HG03060 (cell line): ENCODE measurements around the gene CHST1.

Experiments used
- ATAC-seq: cut with Tn5 transposase; IDR thresholded peaks from one replicate; pipeline ENCODE4 v1.9.1; 2021; ENCODE audit warnings: low read depth, moderate number of reproducible peaks; ENCODE audit not compliant: unreplicated experiment

CHST1 gene

DNA sequence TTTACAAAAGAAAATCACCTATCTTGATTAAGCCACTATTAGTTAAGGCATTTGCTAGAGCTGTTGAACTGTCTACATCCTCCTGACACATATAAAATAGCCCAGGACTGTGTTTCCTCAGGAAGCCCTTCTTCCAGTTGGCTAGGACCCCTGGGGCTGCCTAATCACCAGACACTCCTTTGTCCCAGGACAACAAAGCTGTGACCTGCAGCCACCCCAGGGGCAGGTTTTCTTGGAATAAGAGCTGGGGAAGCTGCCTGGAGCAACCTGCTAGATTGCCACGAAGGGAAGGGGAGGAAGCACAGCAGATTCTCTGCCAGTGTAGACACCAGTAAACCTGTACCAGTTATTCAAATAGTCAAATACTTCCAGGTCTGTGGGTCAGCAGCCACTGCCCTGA is 17.6 kb downstream of the CHST1 start:
- no peak for ATAC-seq

- no peak for ATAC-seq
Observed at GRCh38 chr11:45647329-45647728, 18.1 kb downstream of the CHST1 start.

DNA sequence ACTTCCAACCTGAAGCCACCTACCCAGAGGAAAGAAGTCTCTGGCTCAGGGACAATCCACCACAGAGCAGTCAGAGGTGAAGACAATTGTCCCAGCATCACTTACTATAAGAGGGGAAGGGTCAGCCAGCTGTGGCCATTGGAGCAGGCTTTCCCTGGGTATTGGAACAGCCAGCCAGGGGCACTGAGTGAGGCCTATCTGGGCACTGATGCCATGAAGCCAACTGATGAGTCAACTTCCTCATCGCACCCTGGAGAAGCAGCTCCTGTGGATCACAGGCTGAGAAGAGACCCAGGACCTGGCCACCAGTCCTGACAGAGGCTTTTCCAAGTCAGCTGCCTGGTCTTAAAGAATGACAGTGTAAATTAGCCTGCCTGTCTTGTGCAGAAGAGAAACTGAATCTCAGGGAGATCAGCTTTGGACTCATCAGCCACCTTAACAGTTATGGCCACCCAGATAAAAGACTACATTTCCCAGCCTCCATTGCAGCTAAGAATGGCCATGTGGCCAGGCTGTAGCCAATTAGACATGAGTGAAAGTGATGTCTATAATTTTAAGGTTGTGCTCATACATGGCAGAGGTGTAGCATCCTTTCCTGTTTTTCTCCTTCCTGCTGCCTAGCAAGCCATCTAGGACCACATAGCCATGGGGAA is 19.0 kb downstream of the CHST1 start:
- ATAC-seq = no peak

DNA sequence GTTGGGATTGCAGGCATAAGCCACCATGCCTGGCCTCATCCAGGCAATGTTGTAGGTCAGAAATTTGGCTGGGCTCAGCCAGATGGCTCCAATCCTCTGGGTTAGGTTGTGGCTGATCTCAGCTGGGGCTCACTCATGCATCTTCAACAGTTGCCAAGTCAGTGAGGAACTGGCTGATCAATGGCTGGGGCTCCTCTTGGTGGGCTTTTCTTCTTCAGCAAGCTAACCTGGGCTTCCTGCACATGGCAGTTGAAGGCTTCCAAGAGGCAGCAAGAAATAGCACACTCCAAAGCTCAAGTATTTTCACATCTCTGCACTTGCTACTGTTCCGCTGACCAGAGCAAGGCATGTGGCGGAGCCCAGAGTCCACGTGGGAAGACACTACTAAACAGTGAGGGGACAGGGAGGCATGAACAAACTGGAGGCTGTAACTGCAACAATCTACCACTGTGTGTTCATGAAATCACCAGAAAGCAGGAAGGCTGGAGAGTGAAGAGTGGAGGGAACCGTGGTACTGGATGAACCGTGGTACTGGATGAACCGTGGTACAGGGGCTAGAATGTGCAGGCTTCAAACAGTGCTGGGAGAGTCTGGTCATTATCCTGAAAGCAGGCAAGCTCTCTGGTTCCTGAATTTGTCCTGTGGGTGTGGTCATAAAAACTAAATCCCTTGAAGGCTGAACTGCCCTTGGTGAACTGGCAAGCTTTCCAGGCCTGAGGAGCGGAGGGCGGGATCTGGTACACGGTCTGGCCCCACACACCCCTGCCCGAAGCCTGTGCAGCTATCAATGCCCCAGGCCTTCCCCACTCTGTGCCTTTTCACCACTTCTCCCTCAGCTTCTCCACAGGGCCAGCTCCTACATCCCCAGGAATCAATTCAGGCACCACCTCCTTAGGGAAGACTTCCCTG is 20.2 kb downstream of the CHST1 start:
- no peak for ATAC-seq

- no peak for ATAC-seq
Observed at GRCh38 chr11:45643598-45644260, 21.7 kb downstream of the CHST1 start.

DNA sequence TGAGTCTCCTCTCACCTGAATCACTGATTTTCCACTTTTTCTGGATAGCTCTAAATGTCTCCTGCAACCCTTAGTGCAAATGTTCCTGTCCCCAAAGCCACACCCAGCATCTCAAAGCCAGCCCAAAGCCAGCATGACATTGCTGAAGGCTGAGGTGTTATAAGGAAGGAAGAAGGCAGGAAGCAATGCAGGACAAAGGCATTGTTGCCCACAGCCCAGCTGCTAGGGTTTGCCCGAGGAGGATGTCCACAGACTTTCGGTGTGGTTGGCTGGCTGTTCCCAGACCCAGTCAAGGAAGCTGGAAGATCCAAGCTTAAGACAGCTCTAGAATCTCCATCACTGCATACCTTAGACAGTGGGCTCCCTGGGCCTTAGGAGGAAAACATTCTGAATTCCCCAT is 23.5 kb downstream of the CHST1 start:
- no peak for ATAC-seq

DNA sequence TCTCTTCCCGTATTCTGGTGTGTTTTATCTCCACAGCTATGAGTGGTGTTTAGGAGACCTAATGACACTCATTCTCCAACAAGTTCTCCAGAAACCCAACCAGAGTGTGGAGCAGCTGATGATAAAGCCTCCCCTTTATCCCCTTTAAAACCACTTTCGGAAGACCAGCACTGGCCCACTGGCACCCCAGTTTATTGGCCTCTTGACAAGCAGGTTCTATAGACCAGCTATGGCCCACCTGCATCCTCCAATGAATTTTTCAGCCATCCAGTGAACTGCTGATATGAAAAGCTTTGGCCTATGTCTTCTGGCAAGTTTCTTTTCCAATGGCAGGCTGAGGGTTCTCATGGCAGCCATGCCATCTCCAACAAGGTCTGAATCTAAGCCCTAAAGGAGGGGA is 27.4 kb downstream of the CHST1 start:
- no peak for ATAC-seq

- no peak for ATAC-seq
Observed at GRCh38 chr11:45635907-45636306, 29.5 kb downstream of the CHST1 start.

- no peak for ATAC-seq
Observed at GRCh38 chr11:45625611-45626010, 39.8 kb downstream of the CHST1 start.

- no peak for ATAC-seq
Observed at GRCh38 chr11:45624095-45624494, 41.3 kb downstream of the CHST1 start.

GRCh38 chr11:45622861-45623260 is 42.6 kb downstream of the CHST1 start:
- no peak for ATAC-seq

DNA sequence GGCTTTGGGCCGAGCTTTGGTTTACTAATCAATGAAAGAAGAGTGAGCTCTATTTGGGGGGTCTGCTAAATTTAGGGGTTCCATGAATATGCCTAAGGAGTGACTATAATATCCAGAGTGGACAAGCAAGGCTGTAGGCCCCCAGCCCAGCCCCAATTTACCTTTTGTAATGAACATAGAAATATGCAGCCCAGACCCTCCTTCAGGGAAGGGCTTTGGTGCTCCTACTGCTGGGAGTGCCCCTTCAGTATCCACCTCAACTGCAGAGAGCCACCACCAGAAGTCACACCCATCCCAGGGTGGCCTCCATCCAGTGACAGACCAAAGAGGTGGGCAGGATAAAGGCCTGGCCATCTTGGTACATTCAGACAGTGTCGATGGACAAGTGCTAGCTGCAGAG is 43.1 kb downstream of the CHST1 start:
- no peak for ATAC-seq

- ATAC-seq = no peak
Observed at GRCh38 chr11:45621588-45621987, 43.8 kb downstream of the CHST1 start.

DNA sequence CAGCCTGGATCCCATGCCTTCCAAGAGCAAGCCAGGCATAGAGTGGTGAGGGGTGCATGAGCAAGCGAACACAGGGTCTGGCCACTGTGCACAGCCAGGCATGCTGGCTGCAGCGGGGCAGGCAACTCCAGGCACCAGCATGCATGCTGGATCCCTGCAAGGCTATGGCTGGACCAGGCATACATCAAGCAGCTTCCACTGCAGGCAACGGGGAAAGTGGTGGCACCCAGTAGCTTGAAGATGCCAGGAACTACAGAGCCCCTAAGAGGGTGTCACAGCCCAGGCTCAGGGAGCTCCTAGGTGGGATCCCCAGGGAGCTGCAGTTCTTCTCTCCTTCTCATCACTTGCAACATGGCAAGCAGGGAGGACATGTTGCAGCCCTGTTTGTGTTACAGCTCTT is 45.2 kb downstream of the CHST1 start:
- no peak for ATAC-seq

GRCh38 chr11:45618897-45619296 is 46.5 kb downstream of the CHST1 start:
- ATAC-seq = no peak

DNA sequence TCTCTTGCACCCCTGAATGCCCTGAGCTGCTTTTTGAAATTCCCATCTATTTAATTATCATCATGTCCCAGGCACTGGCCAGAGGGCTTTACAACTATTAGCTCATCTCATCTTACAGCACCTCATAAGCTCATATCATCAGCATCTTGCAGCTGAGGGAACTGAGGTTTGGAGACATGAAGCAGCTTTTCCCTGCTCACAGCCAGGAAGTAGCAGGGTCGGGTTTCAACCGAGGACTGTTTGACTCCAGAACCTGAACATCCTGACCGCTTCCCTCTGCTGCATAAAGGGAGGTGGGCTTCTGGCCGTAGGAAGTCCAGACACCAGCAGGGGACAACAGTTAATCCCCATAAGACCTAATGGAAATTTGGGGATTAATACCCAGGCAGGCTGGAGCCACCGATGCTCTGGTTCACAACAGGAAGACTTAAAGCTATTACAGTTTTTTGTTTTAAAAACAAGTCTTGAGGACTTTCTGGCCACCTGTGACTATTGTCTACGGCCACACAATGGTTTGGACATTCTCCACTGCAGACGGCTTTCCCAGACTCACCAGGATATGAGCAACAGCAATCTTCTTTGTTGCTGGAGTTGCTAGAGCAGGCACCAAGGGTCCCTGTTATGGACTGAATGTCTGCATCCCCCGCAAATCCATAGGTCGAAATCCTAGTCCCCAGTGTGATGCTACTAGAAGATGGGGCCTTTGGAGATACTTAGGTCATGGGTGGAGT is 47.4 kb downstream of the CHST1 start:
- ATAC-seq = no peak

GRCh38 chr11:45616802-45617549 is 48.4 kb downstream of the CHST1 start:
- ATAC-seq = no peak

- ATAC-seq = no peak
Observed at GRCh38 chr11:45615182-45615792, 50.1 kb downstream of the CHST1 start.

DNA sequence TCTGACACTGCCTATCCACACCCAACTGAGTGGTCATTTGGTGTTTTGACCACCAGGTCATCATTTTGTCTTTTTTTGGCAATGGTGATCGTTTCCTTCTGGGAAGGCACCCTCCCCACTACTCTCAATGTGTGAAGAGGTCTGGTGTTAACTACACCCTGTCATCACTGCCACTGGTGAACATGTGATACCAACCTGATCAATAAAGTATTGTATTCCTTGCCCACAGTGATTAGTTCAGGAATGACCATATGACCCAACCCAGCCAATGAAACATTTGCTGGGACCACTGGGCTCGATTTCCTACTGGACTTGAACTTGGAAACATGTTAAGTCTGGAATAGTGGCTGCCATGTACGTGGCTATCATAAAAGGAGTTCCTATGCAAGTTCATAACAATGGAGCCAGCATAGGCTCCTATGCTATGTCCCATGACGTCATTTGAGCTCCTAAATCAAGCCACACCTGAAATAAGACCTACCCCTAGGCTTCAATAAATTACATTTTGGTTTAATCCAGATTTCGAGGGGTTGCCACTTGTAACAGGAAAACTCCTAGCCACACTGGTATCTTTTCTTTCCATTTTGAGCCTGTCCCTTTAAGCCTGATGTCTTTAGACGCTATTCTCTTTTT is 51.1 kb downstream of the CHST1 start:
- ATAC-seq = no peak
